ENCODE measurements around the gene TXNRD3. TPM values are rescaled to one million over a fixed set of nuclear protein-coding genes. Genes with fewer than 3 reads are reported as not detected.

The TXNRD3 gene
- total RNA-seq, 2 experiments from 2014 or later = 0.50 to 1.6 TPM

- H3K36me3 Mint-ChIP-seq = no peaks in the 10 kb centered on the region
- H3K4me1 Mint-ChIP-seq = no peaks in the 10 kb centered on the region
- no peak overlapping the region for H3K27ac Mint-ChIP-seq
- no peak overlapping the region for H3K4me3 Mint-ChIP-seq
- no peaks in the 10 kb centered on the region for H3K9me3 Mint-ChIP-seq (ENCODE audit: low read depth)
- ATAC-seq = no peak
- peak; percentile 29 for DNase-seq
- CTCF ChIA-PET = no interaction called here
- peaks cover 16% of the 10 kb centered on the region for H3K27me3 Mint-ChIP-seq
These were observed 97.5 kb downstream of the TXNRD3 start for GRCh38 chr3:126557415-126557745.

Other genes starting within 250 kb of the TXNRD3 start
- 10 to 100 TPM; 21.5 to 22.7 TPM for gene ZXDC, start 179.2 kb downstream of the TXNRD3 start, total RNA-seq
- gene UROC1, start 137.4 kb downstream of the TXNRD3 start, total RNA-seq = not detected
- not detected for gene CHST13, start 131.0 kb downstream of the TXNRD3 start, total RNA-seq
- not detected for gene C3orf22, start 96.2 kb downstream of the TXNRD3 start, total RNA-seq
- gene CHCHD6, start 49.1 kb upstream of the TXNRD3 start, total RNA-seq = 1 to 10 TPM; 7.7 to 9.0 TPM